ENCODE measurements around the gene KAT7. TPM values are rescaled to one million over a fixed set of nuclear protein-coding genes. Genes with fewer than 3 reads are reported as not detected.
"Not testable (repeated sequence)": the region's sequence is repeated elsewhere in the genome, so short reads cannot be mapped to it uniquely, and the experiment has no call there.

Gene KAT7
- total RNA-seq, 2 experiments from 2014 or later = 178 to 187 TPM

DNA sequence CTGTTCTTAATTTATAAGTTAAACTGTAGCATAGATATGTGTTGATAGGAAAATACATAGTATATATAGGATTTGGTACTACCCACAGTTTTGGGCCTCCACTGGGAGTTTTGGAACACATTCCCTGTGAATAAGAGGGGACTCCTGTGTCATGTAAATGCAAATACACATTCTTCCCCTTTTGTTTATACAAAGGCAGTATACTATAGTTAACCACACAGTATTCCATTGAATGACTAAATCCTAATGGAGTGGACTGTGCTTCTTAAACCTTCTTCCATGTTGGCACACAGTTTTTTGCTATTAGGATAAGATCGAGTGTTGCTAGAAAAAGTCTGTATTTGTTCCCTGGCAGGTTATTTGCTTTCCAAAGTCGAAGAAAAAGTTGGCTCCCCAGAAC is 37.2 kb downstream of the KAT7 start:
- POLR2A ChIA-PET = interaction anchor here (0.6 to 1.0 kb wide), 2 partner anchors 11 to 117 kb away, joined by 3 read pairs; partner anchors contain the start of gene SLC35B1

GRCh38 chr17:49828325-49828724 is 39.8 kb downstream of the KAT7 start:
- peak overlapping the region; percentile 28 for H3K27ac Mint-ChIP-seq
- CTCF ChIA-PET = not testable (repeated sequence)

More for the DNA sequence above, 37.2 kb downstream of the KAT7 start:
- no peaks in the 10 kb centered on the region for H3K9me3 ChIP-seq (ENCODE audit: control insufficient read depth in 1 of 2, insufficient read depth in 1 of 2, low read length in 2 of 2)
- no peak for TF ChIP-seq CTCF (IDR thresholded peaks at IDR 0.05)
- H3K27me3 Mint-ChIP-seq = no peaks in the 10 kb centered on the region
- H3K4me3 ChIP-seq (ENCODE audit: low read length) = no peak overlapping the region
- H3K36me3 Mint-ChIP-seq (ENCODE audit: low read depth) = peaks cover 95% of the 10 kb centered on the region
- H3K27ac ChIP-seq (ENCODE audit: low read depth in 1 of 2, low read length in 2 of 2) = no peak overlapping the region
- H3K4me1 Mint-ChIP-seq (ENCODE audit: low read depth) = peaks cover 27% of the 10 kb centered on the region
- no peak overlapping the region for H3K4me3 Mint-ChIP-seq
- DNase-seq = no peak
- no peak overlapping the region for H3K27ac Mint-ChIP-seq
- no peak for ATAC-seq (ENCODE audit: poor library complexity)
- H3K27me3 ChIP-seq (ENCODE audit: control insufficient read depth in 1 of 2, insufficient read depth in 2 of 2, low read length in 2 of 2) = no peaks in the 10 kb centered on the region
- H3K4me1 ChIP-seq (ENCODE audit: insufficient read depth, low read length) = peaks cover 13% of the 10 kb centered on the region
- H3K9me3 Mint-ChIP-seq = no peaks in the 10 kb centered on the region
- CTCF ChIA-PET = no interaction called here
- H3K36me3 ChIP-seq (ENCODE audit: insufficient read depth, low read length) = peaks cover 86% of the 10 kb centered on the region
- intact Hi-C loops (cut with DNase I, micrococcal nuclease) = no loop called here

DNA sequence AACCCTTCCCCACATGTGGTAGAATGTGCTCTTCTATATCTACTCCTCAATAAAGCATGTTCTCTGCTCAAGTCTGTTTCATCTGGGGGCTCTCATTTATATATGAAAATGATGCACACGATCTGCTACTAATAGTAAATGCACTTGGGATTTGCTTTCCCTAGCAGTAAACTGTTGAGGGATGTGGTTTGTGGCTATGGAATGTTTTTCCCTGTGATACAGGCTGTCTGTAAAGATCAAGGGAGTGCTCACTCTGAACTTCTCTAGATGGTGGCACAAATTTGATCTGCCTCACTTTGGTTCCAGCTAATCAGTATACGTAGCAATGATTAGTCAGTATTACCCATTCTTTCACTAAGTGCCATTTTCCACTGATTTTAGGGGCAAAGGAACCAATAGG is 40.5 kb downstream of the KAT7 start:
- no peaks in the 10 kb centered on the region for H3K9me3 ChIP-seq (ENCODE audit: control insufficient read depth in 1 of 2, insufficient read depth in 1 of 2, low read length in 2 of 2)
- POLR2A ChIA-PET = interaction anchor here (1.2 kb wide), 1 partner anchor 11 kb away, joined by 5 read pairs; no protein-coding TSS in a partner anchor
- H3K36me3 ChIP-seq (ENCODE audit: insufficient read depth, low read length) = peaks cover 74% of the 10 kb centered on the region
- intact Hi-C loops (cut with DNase I, micrococcal nuclease) = no loop called here
- Mint-ChIP-seq H3K9me3 (no peaks in the 10 kb centered on the region), H3K27ac (no peak overlapping the region), H3K27me3 (no peaks in the 10 kb centered on the region), H3K36me3 (ENCODE audit: low read depth) (peaks cover 89% of the 10 kb centered on the region), H3K4me1 (ENCODE audit: low read depth) (peaks cover 6% of the 10 kb centered on the region), H3K4me3 (no peak overlapping the region)
- H3K27ac ChIP-seq (ENCODE audit: low read depth in 1 of 2, low read length in 2 of 2) = no peak overlapping the region
- DNase-seq (no peak), ATAC-seq (ENCODE audit: poor library complexity) (no peak)
- CTCF ChIA-PET = no interaction called here
- no peaks in the 10 kb centered on the region for H3K27me3 ChIP-seq (ENCODE audit: control insufficient read depth in 1 of 2, insufficient read depth in 2 of 2, low read length in 2 of 2)
- no peak for TF ChIP-seq CTCF (IDR thresholded peaks at IDR 0.05)
- no peak overlapping the region for H3K4me3 ChIP-seq (ENCODE audit: low read length)
- no peaks in the 10 kb centered on the region for H3K4me1 ChIP-seq (ENCODE audit: insufficient read depth, low read length)

More at GRCh38 chr17:49828325-49828724, 39.8 kb downstream of the KAT7 start:
- peaks cover 89% of the 10 kb centered on the region for H3K36me3 Mint-ChIP-seq (ENCODE audit: low read depth)
- H3K27ac ChIP-seq (ENCODE audit: low read depth in 1 of 2, low read length in 2 of 2); H3K27me3 ChIP-seq (ENCODE audit: control insufficient read depth in 1 of 2, insufficient read depth in 2 of 2, low read length in 2 of 2); H3K27me3 Mint-ChIP-seq; H3K9me3 ChIP-seq (ENCODE audit: control insufficient read depth in 1 of 2, insufficient read depth in 1 of 2, low read length in 2 of 2); DNase-seq; H3K4me1 Mint-ChIP-seq (ENCODE audit: low read depth); H3K4me3 Mint-ChIP-seq; H3K9me3 Mint-ChIP-seq; H3K4me3 ChIP-seq (ENCODE audit: low read length); H3K4me1 ChIP-seq (ENCODE audit: insufficient read depth, low read length); POLR2A ChIA-PET; ATAC-seq (ENCODE audit: poor library complexity); intact Hi-C loops (cut with DNase I, micrococcal nuclease): not testable (repeated sequence)
- H3K36me3 ChIP-seq (ENCODE audit: insufficient read depth, low read length) = peaks cover 74% of the 10 kb centered on the region

GRCh38 chr17:49830605-49831004 is 42.1 kb downstream of the KAT7 start:
- DNase-seq (no peak), ATAC-seq (ENCODE audit: poor library complexity) (no peak)
- ChIA-PET CTCF (no interaction called here), POLR2A (no interaction called here)
- Histone ChIP-seq H3K27ac (ENCODE audit: low read depth in 1 of 2, low read length in 2 of 2) (no peak overlapping the region), H3K9me3 (ENCODE audit: control insufficient read depth in 1 of 2, insufficient read depth in 1 of 2, low read length in 2 of 2) (no peaks in the 10 kb centered on the region), H3K36me3 (ENCODE audit: insufficient read depth, low read length) (peaks cover 74% of the 10 kb centered on the region), H3K27me3 (ENCODE audit: control insufficient read depth in 1 of 2, insufficient read depth in 2 of 2, low read length in 2 of 2) (no peaks in the 10 kb centered on the region), H3K4me1 (ENCODE audit: insufficient read depth, low read length) (no peaks in the 10 kb centered on the region), H3K4me3 (ENCODE audit: low read length) (no peak overlapping the region)
- H3K27ac Mint-ChIP-seq = no peak overlapping the region
- no peaks in the 10 kb centered on the region for H3K27me3 Mint-ChIP-seq
- no peak overlapping the region for H3K4me3 Mint-ChIP-seq
- intact Hi-C loops (cut with DNase I, micrococcal nuclease) = no loop called here
- H3K36me3 Mint-ChIP-seq (ENCODE audit: low read depth) = peaks cover 85% of the 10 kb centered on the region
- TF ChIP-seq CTCF (IDR thresholded peaks at IDR 0.05) = no peak
- peaks cover 6% of the 10 kb centered on the region for H3K4me1 Mint-ChIP-seq (ENCODE audit: low read depth)
- no peaks in the 10 kb centered on the region for H3K9me3 Mint-ChIP-seq

All from CD4-positive, alpha-beta T cell (primary cell).